Activated CD8-positive, alpha-beta T cell treated with anti-CD3 and anti-CD28 coated beads, Interleukin-2, amount 10 ng/mL, durations not matched to agents 7 days and 5 days (primary cell): ENCODE results near the gene MAGI3. TPM values are rescaled to one million over a fixed set of nuclear protein-coding genes. Genes with fewer than 3 reads are reported as not detected.
"Not testable (repeated sequence)": the region's sequence is repeated elsewhere in the genome, so short reads cannot be mapped to it uniquely, and the experiment has no call there.

Source experiments
- ATAC-seq: fragments of 150-1000 bp; cut with Tn5 transposase; one replicate; pipeline ENCODE4 v1.10.0; 2021; ENCODE audit warnings: moderate library complexity
- CTCF ChIA-PET: fragments of 350-600 bp; sonication (Branson Sonifier 250); formaldehyde crosslinking; loops from one replicate; lab custom pipeline; 2021; ENCODE audit warnings: antibody characterized with exemption; lab: Charles Lee
- POLR2A ChIA-PET: fragments of 350-600 bp; sonication (Branson Sonifier 250); formaldehyde crosslinking; loops from one replicate; lab custom pipeline; 2021; ENCODE audit warnings: antibody characterized with exemption; lab: Charles Lee
- DNase-seq: peaks from one replicate; pipeline ENCODE4 v3.0.0-alpha.2; 2020
- H3K27ac Mint-ChIP-seq: one replicate; pipeline ENCODE4 v1.8.0; 2021; ENCODE audit warnings: mild to moderate bottlenecking, mixed read lengths
- H3K27me3 Mint-ChIP-seq: one replicate; pipeline ENCODE4 v1.8.0; 2021; ENCODE audit warnings: low read depth, mixed read lengths
- H3K36me3 Mint-ChIP-seq: one replicate; pipeline ENCODE4 v1.8.0; 2021; ENCODE audit warnings: low read depth, mixed read lengths
- H3K4me1 Mint-ChIP-seq: one replicate; pipeline ENCODE4 v1.8.0; 2021; ENCODE audit warnings: low read depth, mixed read lengths
- H3K4me3 Mint-ChIP-seq: one replicate; pipeline ENCODE4 v1.8.0; 2021; ENCODE audit warnings: mild to moderate bottlenecking, mixed read lengths
- H3K9me3 Mint-ChIP-seq: one replicate; pipeline ENCODE4 v1.8.0; 2022; ENCODE audit warnings: mixed read lengths; ENCODE audit not compliant: insufficient read depth
- total RNA-seq, 2 experiments: library from RNA; stranded (reverse); gene quantifications; one replicate each; pipeline ENCODE4 v1.2.3, GENCODE V29; 2021

Gene MAGI3
- total RNA-seq, 2 experiments from 2014 or later = 6.2 to 6.4 TPM

DNA sequence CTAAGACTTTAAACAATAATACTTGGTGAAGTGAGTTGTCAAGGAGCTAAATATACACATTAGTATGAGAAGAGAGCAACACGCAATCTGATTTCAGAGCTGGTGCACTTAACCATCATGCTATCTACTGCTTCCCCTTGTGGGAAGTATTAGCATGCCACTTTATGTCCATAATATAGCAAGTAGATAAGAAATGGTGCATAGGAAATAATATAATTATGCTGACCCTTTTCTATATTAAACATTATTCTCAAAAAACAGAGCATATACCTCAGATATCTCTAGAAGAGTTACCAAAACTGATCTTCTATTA is 63.4 kb downstream of the MAGI3 start:
- no peaks in the 10 kb centered on the region for H3K4me1 Mint-ChIP-seq
- no peaks in the 10 kb centered on the region for H3K36me3 Mint-ChIP-seq

DNA sequence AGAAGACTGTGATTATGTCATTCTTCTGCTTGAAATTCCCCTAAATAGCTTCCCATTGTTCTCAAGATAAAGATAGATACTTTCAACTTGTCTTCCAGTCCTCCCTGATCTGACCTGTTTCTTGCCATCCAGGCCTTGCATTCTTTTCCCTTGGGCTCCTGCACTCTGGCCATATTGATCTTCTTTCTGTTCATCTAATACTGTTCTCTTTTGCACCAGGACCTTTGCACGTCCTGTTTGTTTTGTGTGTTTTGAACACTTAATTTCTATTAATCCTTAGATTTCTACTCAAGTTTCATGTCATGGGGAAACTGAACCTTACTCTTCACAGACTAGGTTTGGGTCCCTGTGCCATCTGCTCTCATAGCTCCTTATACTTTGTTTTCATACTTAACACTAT is 65.1 kb downstream of the MAGI3 start:
- CTCF ChIA-PET = no interaction called here
- POLR2A ChIA-PET = no interaction called here
- ATAC-seq = no peak
- no peaks in the 10 kb centered on the region for H3K4me1 Mint-ChIP-seq
- H3K27ac Mint-ChIP-seq = no peak overlapping the region
- H3K36me3 Mint-ChIP-seq = no peaks in the 10 kb centered on the region
- no peak for DNase-seq
- peaks cover 7% of the 10 kb centered on the region for H3K27me3 Mint-ChIP-seq
- H3K9me3 Mint-ChIP-seq = no peaks in the 10 kb centered on the region
- no peak overlapping the region for H3K4me3 Mint-ChIP-seq

More for the DNA sequence above, 63.4 kb downstream of the MAGI3 start:
- ChIA-PET CTCF (interaction anchor here (0.9 to 1.5 kb wide), 4 partner anchors 13 to 381 kb away, joined by 3 to 5 read pairs (median 3); no protein-coding TSS in a partner anchor), POLR2A (interaction anchor here (0.6 kb wide), 1 partner anchor 1036 kb away, joined by 5 read pairs; no protein-coding TSS in a partner anchor)
- no peak overlapping the region for H3K4me3 Mint-ChIP-seq
- ATAC-seq (no peak), DNase-seq (no peak)
- H3K27me3 Mint-ChIP-seq = peaks cover 12% of the 10 kb centered on the region
- no peak overlapping the region for H3K27ac Mint-ChIP-seq
- H3K9me3 Mint-ChIP-seq = no peaks in the 10 kb centered on the region

DNA sequence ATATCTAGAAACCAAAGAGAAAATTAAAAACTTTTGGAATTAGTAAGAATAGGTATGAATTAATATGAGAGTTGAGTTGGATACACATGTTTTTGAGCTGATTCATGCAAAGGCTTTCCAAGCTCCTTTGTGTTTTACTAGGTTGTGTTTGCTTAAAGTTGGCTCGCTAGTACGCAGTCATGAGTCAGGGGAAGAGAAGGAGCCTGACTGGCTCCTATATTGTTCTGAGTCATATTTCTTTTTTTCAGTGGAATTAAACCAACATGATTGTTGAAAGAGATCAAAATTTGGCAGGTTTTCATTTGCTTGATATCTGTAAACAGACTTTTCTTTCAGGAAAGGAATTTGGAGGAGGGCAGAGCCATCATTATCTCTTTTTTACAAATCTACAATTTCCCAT is 66.7 kb downstream of the MAGI3 start:
- Mint-ChIP-seq H3K9me3 (no peaks in the 10 kb centered on the region), H3K4me3 (no peak overlapping the region), H3K27me3 (no peaks in the 10 kb centered on the region), H3K27ac (no peak overlapping the region), H3K4me1 (no peaks in the 10 kb centered on the region), H3K36me3 (no peaks in the 10 kb centered on the region)
- POLR2A ChIA-PET = no interaction called here
- no peak for DNase-seq
- ATAC-seq = no peak
- CTCF ChIA-PET = no interaction called here

DNA sequence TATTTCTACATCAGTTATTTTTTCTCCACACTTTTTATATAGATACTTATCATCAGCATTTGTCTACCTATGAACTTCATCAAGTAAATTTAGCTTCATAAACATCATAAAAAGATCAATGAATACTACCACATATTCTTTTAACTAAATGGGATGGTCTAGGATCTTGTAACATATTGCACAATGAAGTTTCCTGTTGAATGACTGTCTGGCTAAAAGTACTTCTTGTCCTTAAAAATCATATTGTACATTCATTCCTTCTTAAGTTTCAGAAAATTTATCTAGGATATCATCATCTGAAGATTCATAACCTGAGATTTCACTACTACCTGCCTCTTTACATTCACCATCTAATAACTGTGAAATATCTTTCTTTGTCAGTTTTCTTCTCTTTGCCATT is 69.0 kb downstream of the MAGI3 start:
- H3K36me3 Mint-ChIP-seq = no peaks in the 10 kb centered on the region
- no peaks in the 10 kb centered on the region for H3K4me1 Mint-ChIP-seq
- DNase-seq (no peak), ATAC-seq (no peak)
- no peaks in the 10 kb centered on the region for H3K27me3 Mint-ChIP-seq
- POLR2A ChIA-PET = no interaction called here
- CTCF ChIA-PET = no interaction called here
- H3K9me3 Mint-ChIP-seq = no peaks in the 10 kb centered on the region
- H3K27ac Mint-ChIP-seq = no peak overlapping the region
- no peak overlapping the region for H3K4me3 Mint-ChIP-seq

DNA sequence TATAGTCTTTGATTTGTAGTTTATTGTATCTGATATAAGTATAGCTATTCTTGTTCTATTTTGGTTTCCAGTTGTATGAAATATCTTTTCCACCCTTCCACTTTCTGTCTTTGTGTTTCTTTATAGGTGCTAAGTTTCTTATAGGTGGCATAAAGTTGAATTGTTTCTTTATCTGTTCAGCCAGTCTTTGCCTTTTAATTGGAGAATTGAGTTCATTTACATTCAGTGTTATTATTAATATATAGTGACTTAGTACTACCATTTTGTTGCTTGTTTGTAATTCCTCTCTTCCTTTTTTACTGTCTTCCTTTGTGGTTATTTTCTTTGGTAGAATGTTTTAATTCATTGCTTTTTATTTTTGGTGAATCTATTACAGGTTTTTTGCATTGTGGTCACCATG is 77.7 kb downstream of the MAGI3 start:
- H3K27ac Mint-ChIP-seq = no peak overlapping the region
- no peak overlapping the region for H3K4me3 Mint-ChIP-seq
- no peaks in the 10 kb centered on the region for H3K9me3 Mint-ChIP-seq
- H3K27me3 Mint-ChIP-seq = peaks cover 3% of the 10 kb centered on the region
- H3K36me3 Mint-ChIP-seq = no peaks in the 10 kb centered on the region
- ATAC-seq = no peak
- ChIA-PET POLR2A (no interaction called here), CTCF (no interaction called here)
- DNase-seq = no peak
- H3K4me1 Mint-ChIP-seq = no peaks in the 10 kb centered on the region

DNA sequence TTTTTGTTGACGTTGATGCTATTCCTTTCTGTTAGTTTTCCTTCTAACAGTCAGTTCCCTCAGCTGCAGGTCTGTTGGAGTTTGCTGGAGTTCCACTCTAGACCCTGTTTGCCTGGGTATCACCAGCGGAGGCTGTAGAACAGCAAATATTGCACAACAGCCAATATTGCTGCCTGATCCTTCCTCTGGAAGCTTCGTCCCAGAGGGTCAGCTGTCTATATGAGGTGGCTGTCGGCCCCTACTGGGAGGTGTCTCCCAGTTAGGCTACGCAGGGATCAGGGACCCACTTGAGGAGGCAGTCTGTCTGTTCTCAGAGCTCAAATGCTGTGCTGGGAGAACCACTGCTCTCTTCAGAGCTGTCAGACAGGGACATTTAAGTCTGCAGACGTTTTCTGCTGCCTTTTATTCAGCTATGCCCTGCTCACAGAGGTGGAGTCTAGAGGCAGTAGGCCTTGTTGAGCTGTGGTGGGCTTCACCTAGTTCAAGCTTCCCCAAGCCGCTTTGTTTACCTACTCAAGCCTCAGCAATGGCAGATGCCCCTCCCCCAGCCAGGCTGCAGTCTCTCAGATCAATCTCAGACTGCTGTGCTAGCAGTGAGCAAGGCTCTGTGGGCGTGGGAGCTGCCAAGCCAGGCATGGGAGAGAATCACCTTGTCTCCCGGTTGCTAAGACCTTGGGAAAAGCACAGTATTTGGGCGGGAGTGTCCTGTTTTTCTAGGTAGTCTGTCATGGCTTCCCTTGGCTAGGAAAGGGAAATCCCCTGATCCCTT is 88.3 kb downstream of the MAGI3 start:
- H3K4me3 Mint-ChIP-seq, DNase-seq, ATAC-seq, POLR2A ChIA-PET, H3K4me1 Mint-ChIP-seq, H3K36me3 Mint-ChIP-seq, CTCF ChIA-PET, H3K27me3 Mint-ChIP-seq, H3K27ac Mint-ChIP-seq: not testable (repeated sequence)
- peaks cover 24% of the 10 kb centered on the region for H3K9me3 Mint-ChIP-seq

DNA sequence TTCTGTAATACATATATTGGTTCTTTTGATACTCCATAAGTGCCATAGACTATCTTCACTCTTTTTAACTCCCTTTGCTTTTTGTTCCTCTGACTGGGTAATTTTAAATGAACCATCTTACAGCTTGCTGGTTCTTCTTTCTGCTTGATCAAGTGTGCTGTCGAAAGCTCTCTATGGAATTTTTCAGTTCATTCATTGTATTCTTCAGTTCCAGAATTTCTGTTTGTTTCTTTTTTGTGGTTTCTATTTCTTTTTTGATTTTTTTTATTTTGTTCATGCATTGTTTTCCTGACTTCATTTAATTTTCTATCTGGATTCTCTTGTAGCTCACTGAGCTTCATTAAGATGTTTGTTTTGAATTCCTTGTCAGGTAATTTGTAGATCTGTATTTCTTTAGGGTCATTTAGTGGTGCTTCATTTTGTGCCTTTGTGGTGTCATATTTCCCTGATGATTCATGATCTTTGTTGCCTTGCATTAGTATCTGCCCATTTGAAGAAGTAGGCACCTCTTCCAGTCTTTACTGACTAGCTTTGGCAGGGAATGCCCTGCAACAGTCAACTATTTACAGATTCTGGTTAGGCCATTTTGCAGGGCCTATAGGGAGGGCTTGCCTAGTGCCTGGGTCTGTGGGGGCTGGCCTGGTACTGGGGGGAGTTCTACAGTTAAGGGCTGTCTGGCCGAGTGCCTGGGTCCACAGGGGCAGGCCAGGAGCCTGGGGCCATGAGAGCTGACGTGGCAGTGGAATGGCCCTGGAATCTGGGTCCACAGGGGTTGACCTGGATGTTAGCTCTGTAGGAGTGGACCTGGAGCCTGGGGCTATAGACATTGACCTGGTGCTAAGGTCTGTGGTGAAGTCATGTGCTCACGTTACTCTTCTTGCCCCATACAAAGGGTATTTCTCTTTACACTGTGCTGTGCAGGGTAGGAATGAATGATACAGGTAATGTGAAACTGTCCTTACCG is 89.7 kb downstream of the MAGI3 start:
- CTCF ChIA-PET = interaction anchor here (0.7 kb wide), 1 partner anchor 657 kb away, joined by 3 read pairs; no protein-coding TSS in a partner anchor
- H3K36me3 Mint-ChIP-seq = no peaks in the 10 kb centered on the region

DNA sequence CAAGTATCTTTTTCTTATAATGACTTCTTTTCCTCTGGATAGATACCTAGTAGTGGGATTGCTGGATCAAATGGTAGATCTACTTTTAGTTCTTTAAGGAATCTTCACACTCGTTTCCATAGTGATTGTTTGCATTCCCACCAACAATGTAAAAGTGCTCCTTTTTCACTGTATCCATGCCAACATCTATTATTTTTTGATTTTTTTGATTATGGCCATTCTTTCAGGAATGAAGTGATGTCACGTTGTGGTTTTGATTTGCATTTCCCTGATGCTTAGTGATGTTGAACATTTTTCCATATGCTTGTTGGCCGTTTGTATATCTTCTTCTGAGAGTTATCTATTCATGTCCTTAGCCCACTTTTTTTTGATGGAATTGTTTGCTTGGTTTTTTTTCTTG is 94.8 kb downstream of the MAGI3 start:
- H3K36me3 Mint-ChIP-seq, ATAC-seq, H3K4me3 Mint-ChIP-seq, POLR2A ChIA-PET, H3K27ac Mint-ChIP-seq, H3K27me3 Mint-ChIP-seq, CTCF ChIA-PET, DNase-seq, H3K4me1 Mint-ChIP-seq: not testable (repeated sequence)
- peaks cover 27% of the 10 kb centered on the region for H3K9me3 Mint-ChIP-seq

More for the DNA sequence above, 89.7 kb downstream of the MAGI3 start:
- Mint-ChIP-seq H3K4me3 (no peak overlapping the region), H3K27me3 (no peaks in the 10 kb centered on the region), H3K4me1 (no peaks in the 10 kb centered on the region), H3K27ac (no peak overlapping the region), H3K9me3 (peaks cover 25% of the 10 kb centered on the region)
- POLR2A ChIA-PET = no interaction called here
- DNase-seq (no peak), ATAC-seq (no peak)

DNA sequence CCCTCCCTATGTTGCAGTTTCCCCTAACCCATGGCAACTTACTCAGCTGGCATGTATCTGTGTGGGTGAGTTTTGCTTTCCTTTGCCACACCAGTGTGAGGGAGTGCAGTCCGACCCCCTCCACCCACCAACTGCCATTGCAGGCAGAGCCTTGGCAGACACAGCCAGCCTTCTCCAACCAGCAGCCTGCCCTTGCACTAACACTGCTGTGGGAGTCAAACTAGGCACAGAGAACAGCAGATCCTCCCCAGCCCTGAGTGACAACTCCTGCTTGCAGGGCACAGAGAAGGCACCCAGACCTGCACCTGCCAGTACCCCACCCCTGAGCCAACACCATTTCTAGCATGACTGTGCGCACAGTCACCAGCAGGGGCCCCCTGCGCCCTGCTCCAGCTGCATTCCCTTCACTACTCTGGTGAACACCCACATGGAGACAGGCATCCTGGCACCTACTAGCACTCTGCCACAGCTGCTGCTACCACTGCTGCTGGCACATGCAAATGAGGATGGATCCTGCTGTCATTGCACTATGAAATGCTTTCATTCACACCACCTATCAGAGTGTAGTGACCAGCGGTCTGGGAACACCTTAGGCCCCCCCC is 98.4 kb downstream of the MAGI3 start:
- no peaks in the 10 kb centered on the region for H3K36me3 Mint-ChIP-seq
- DNase-seq (no peak), ATAC-seq (no peak)
- H3K4me1 Mint-ChIP-seq = no peaks in the 10 kb centered on the region
- peaks cover 26% of the 10 kb centered on the region for H3K9me3 Mint-ChIP-seq
- no peaks in the 10 kb centered on the region for H3K27me3 Mint-ChIP-seq
- no peak overlapping the region for H3K4me3 Mint-ChIP-seq
- ChIA-PET POLR2A (no interaction called here), CTCF (no interaction called here)
- H3K27ac Mint-ChIP-seq = no peak overlapping the region

DNA sequence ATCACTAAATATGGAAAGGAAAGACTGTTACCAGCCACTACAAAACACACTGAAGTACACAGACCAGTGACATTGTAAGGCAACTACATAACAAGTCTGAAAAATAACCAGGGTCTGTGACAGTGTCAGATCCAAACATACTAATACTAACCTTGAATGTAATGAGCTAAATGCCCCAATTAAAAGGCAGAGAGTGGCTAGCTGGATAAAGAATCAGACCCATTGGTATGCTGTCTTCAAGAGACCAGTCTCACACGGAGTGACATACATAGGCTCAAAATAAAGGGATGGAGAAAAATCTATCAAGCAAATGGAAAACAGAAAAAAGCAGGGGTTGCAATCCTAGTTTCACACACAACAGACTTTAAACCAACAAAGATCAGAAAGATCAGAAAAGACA is 100.1 kb downstream of the MAGI3 start:
- no peak overlapping the region for H3K27ac Mint-ChIP-seq
- CTCF ChIA-PET = no interaction called here
- POLR2A ChIA-PET = no interaction called here

DNA sequence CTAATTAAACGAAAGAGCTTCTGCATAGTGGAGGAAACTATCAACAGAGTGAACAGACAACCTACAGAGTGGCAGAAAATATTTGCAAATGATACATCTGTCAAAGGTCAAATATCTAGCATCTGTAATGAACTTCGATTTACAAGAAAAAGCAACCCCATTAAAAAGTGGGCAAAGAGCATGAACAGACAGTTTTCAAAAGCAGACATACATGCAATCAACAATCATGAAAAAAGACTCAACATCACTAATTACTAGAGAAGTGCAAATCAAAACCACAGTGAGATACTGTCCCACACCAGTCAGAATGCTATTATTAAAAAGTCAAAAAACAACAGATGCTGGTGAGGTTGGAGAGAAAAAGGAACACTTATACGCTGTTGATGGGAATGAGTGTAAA is 103.2 kb downstream of the MAGI3 start:
- Mint-ChIP-seq H3K27me3 (no peaks in the 10 kb centered on the region), H3K9me3 (peaks cover 8% of the 10 kb centered on the region), H3K4me3 (no peak overlapping the region), H3K36me3 (no peaks in the 10 kb centered on the region), H3K27ac (no peak overlapping the region), H3K4me1 (no peaks in the 10 kb centered on the region)
- no peak for ATAC-seq
- CTCF ChIA-PET = no interaction called here
- POLR2A ChIA-PET = no interaction called here
- DNase-seq = no peak

More for the DNA sequence above, 100.1 kb downstream of the MAGI3 start:
- ATAC-seq (no peak), DNase-seq (no peak)
- Mint-ChIP-seq H3K4me1 (no peaks in the 10 kb centered on the region), H3K27me3 (no peaks in the 10 kb centered on the region), H3K9me3 (peaks cover 22% of the 10 kb centered on the region), H3K4me3 (no peak overlapping the region), H3K36me3 (no peaks in the 10 kb centered on the region)

DNA sequence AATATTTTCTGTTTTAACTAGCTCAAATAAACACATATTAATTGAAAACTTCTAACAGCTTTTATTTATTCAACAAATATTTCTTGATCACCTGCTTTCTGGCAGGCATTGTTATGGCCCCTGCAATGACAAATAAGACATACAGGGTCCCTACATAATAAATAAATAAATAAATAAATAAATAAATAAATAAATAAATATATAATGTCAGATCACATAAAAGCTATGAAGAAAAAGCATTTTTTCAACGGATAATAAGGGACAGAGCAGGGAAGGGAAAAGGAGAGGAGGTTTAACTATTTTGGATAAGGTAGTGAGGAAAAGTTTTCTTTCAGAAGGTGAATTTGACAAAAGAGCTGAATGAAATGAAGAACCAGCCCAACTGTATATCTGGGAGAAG is 115.0 kb downstream of the MAGI3 start:
- CTCF ChIA-PET = no interaction called here
- Mint-ChIP-seq H3K4me3 (no peak overlapping the region), H3K4me1 (no peaks in the 10 kb centered on the region), H3K36me3 (no peaks in the 10 kb centered on the region), H3K27ac (no peak overlapping the region), H3K27me3 (peaks cover 2% of the 10 kb centered on the region), H3K9me3 (peaks cover 3% of the 10 kb centered on the region)
- POLR2A ChIA-PET = no interaction called here
- DNase-seq (no peak), ATAC-seq (no peak)
